A673 (cell line): Measurements from ENCODE around the gene WDR55. TPM values are rescaled to one million over a fixed set of nuclear protein-coding genes. Genes with fewer than 3 reads are reported as not detected.
A peak's percentile ranks its signal among the peaks of the same experiment; 100 is the strongest.
"Not testable (repeated sequence)": the region's sequence is repeated elsewhere in the genome, so short reads cannot be mapped to it uniquely, and the experiment has no call there.

Experiments used
- BruUV-seq: library from RNA; stranded (reverse); fragments of 400-500 nt; replicated peaks from 2 replicates; lab custom pipeline; 2021; lab: Mats Ljungman, UMichigan
- CTCF ChIA-PET: fragments of 300-600 bp; sonication (Branson Sonifier 250); formaldehyde crosslinking; loops from one replicate; lab custom pipeline; 2022; ENCODE audit warnings: antibody characterized with exemption; lab: Charles Lee
- POLR2A ChIA-PET: fragments of 300-600 bp; sonication (Branson Sonifier 250); formaldehyde crosslinking; loops from one replicate; lab custom pipeline; 2022; ENCODE audit warnings: antibody characterized with exemption; ENCODE audit not compliant: low non-redundant PET; lab: Charles Lee
- DNase-seq: peaks from one replicate; pipeline ENCODE4 v3.0.0-alpha.2; 2015; ENCODE audit warnings: low spot score
- H3K27ac ChIP-seq: fragments of 200-600 bp; sonication (generic); 2 replicates; pipeline ENCODE4 v1.5.1; 2016; ENCODE audit warnings: mixed run types, low read depth, mild to moderate bottlenecking, mixed read lengths, antibody characterized with exemption, low read length; ENCODE audit not compliant: poor library complexity, severe bottlenecking
- H3K27me3 ChIP-seq: fragments of 200-600 bp; sonication (generic); replicated peaks from 2 replicates; pipeline ENCODE4 v1.6.1; 2017; ENCODE audit warnings: mixed run types, low read depth, mild to moderate bottlenecking, mixed read lengths, antibody characterized with exemption, low read length; ENCODE audit not compliant: insufficient read depth, poor library complexity
- H3K36me3 ChIP-seq: fragments of 200-600 bp; sonication (generic); 2 replicates; pipeline ENCODE4 v1.6.1; 2016; ENCODE audit warnings: mixed run types, mild to moderate bottlenecking, mixed read lengths, antibody characterized with exemption, low read length; ENCODE audit not compliant: insufficient read depth, poor library complexity, severe bottlenecking
- H3K4me1 ChIP-seq: fragments of 200-600 bp; sonication (generic); 2 replicates; pipeline ENCODE4 v1.6.1; 2017; ENCODE audit warnings: mixed run types, mild to moderate bottlenecking, mixed read lengths, antibody characterized with exemption, low read length; ENCODE audit not compliant: insufficient read depth, poor library complexity, severe bottlenecking
- H3K4me3 ChIP-seq: fragments of 200-600 bp; sonication (generic); 2 replicates; pipeline ENCODE4 v1.5.1; 2016; ENCODE audit warnings: low read depth, mixed run types, mild to moderate bottlenecking, mixed read lengths, low read length; ENCODE audit not compliant: poor library complexity, severe bottlenecking
- H3K9me3 ChIP-seq: fragments of 200-600 bp; sonication (generic); 2 replicates; pipeline ENCODE4 v1.6.1; 2016; ENCODE audit warnings: mixed run types, low read depth, mild to moderate bottlenecking, mixed read lengths, antibody characterized with exemption, low read length; ENCODE audit not compliant: poor library complexity, severe bottlenecking
- CTCF ChIP-seq: fragments of 300-800, 200-600 bp; sonication (generic); conservative IDR thresholded peaks from 2 replicates; pipeline ENCODE4 v1.5.1; 2017; ENCODE audit warnings: low read depth, mild to moderate bottlenecking, antibody characterized with exemption, low read length, moderate library complexity, mixed read lengths
- EZH2 ChIP-seq: fragments of 200-600 bp; sonication (generic); IDR thresholded peaks from 2 replicates; pipeline ENCODE4 v1.6.1; 2017; ENCODE audit warnings: borderline replicate concordance, low read depth, mild to moderate bottlenecking, mixed read lengths, antibody characterized with exemption, low read length; ENCODE audit not compliant: poor library complexity, severe bottlenecking
- intact Hi-C: fragments of 100-400 bp; cut with micrococcal nuclease; formaldehyde crosslinking; loops from one replicate; pipeline ENCODE4 v1.10.0; 2022; ENCODE audit not compliant: unreplicated experiment
- total RNA-seq: library from RNA; stranded (reverse); gene quantifications from 2 replicates; pipeline ENCODE4 v1.2.3, GENCODE V29; 2021

WDR55 gene
- total RNA-seq, 1 experiment from 2014 or later, result 33.2 TPM

GRCh38 chr5:140711794-140712193 is 47.1 kb downstream of the WDR55 start:
- ChIA-PET CTCF (no interaction called here), POLR2A (no interaction called here)

GRCh38 chr5:140713562-140714094 is 48.9 kb downstream of the WDR55 start:
- BruUV-seq, result no TSS peak
- no peak for TF ChIP-seq EZH2
- no peak for TF ChIP-seq CTCF
- POLR2A ChIA-PET, result no interaction called here
- H3K4me1 ChIP-seq, result no peaks in the 10 kb centered on the region
- no peak overlapping the region for H3K27ac ChIP-seq
- H3K27me3 ChIP-seq, result no peaks in the 10 kb centered on the region
- H3K4me3 ChIP-seq, result no peak overlapping the region
- CTCF ChIA-PET, result no interaction called here
- no peaks in the 10 kb centered on the region for H3K36me3 ChIP-seq
- DNase-seq, result no peak
- H3K9me3 ChIP-seq, result no peaks in the 10 kb centered on the region
- intact Hi-C loops, result loop anchor here (5.0 to 10.0 kb wide), 2 partner anchors 159 to 466 kb away; partner anchors contain the start of gene SRA1

More at GRCh38 chr5:140711794-140712193, 47.1 kb downstream of the WDR55 start:
- Histone ChIP-seq H3K36me3 (no peaks in the 10 kb centered on the region), H3K4me1 (no peaks in the 10 kb centered on the region), H3K9me3 (no peaks in the 10 kb centered on the region), H3K4me3 (peak overlapping the region; percentile 66), H3K27ac (no peak overlapping the region), H3K27me3 (no peaks in the 10 kb centered on the region)
- TF ChIP-seq CTCF (no peak), EZH2 (no peak)
- no peak for DNase-seq
- no TSS peak for BruUV-seq
- intact Hi-C loops, result loop anchor here (5.0 to 10.0 kb wide), 2 partner anchors 157 to 464 kb away; partner anchors contain the start of gene SRA1

- H3K4me3 ChIP-seq, POLR2A ChIA-PET, CTCF ChIA-PET, H3K4me1 ChIP-seq, BruUV-seq, DNase-seq, H3K27me3 ChIP-seq, H3K27ac ChIP-seq, H3K9me3 ChIP-seq, H3K36me3 ChIP-seq: not testable (repeated sequence)
- intact Hi-C loops, result loop anchor here (10.0 kb wide), 1 partner anchor 161 kb away; the partner anchor contains the start of gene SRA1
Measured at GRCh38 chr5:140716238-140716637, 51.5 kb downstream of the WDR55 start.

DNA sequence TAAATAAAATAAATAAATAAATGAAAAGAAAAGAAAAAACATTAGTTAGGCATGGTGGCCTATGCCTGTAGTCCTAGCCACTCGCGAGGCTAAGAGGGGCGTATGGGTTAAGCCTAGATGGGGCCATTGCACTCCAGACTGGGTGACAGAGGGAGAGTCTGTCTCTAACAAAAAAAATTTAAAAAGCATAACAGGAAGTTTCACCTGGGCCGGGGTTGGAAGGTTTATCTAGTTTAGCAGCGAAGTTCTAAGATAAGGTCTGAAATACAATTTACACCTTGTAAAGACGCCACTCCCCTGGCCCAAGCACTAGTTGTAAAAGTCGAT is 53.5 kb downstream of the WDR55 start:
- intact Hi-C loops, result loop anchor here (10.0 kb wide), 1 partner anchor 163 kb away; the partner anchor contains the start of gene SRA1
- TF ChIP-seq CTCF (no peak), EZH2 (no peak)
- Histone ChIP-seq H3K4me1 (no peaks in the 10 kb centered on the region), H3K27me3 (no peaks in the 10 kb centered on the region), H3K9me3 (no peaks in the 10 kb centered on the region), H3K4me3 (no peak overlapping the region), H3K27ac (no peak overlapping the region), H3K36me3 (no peaks in the 10 kb centered on the region)
- BruUV-seq, result no TSS peak
- ChIA-PET CTCF (no interaction called here), POLR2A (no interaction called here)
- DNase-seq, result no peak

GRCh38 chr5:140720738-140721137 is 56.0 kb downstream of the WDR55 start:
- POLR2A ChIA-PET, result interaction anchor here (0.7 kb wide), 1 partner anchor 188 kb away, joined by 3 read pairs; no protein-coding TSS in a partner anchor
- BruUV-seq, H3K27me3 ChIP-seq, H3K9me3 ChIP-seq, H3K27ac ChIP-seq, H3K4me1 ChIP-seq, H3K4me3 ChIP-seq, H3K36me3 ChIP-seq, DNase-seq: not testable (repeated sequence)
- CTCF ChIA-PET, result interaction anchor here (0.6 to 1.0 kb wide), 6 partner anchors 10 to 648 kb away, joined by 3 to 6 read pairs (median 4); no protein-coding TSS in a partner anchor
- intact Hi-C loops, result loop anchor here (1.0 kb wide), 1 partner anchor 357 kb away; no protein-coding TSS in a partner anchor
